Liver (tissue), 10 donors: ENCODE results near the gene MEIOC. TPM values are rescaled to one million over a fixed set of nuclear protein-coding genes. Genes with fewer than 3 reads are reported as not detected.

Experiments
- DNase-seq: peaks from one replicate; pipeline ENCODE4 v3.0.0-alpha.2; 2017; ENCODE audit warnings: low spot score
- H3K27ac ChIP-seq, 2 donors: one replicate each; pipeline ENCODE4 v1.7.0; 2013; ENCODE audit warnings: inconsistent platforms in 2 of 2, low read length in 2 of 2, control low read depth in 1 of 2, low read depth in 1 of 2, mild to moderate bottlenecking in 1 of 2
- H3K27me3 ChIP-seq, 4 donors: one replicate each; pipeline versions ENCODE4 v1.6.1 to v1.7.0; 2013; ENCODE audit warnings: low read length in 3 of 4, inconsistent platforms in 1 of 4, mild to moderate bottlenecking in 1 of 4, moderate library complexity in 1 of 4; ENCODE audit not compliant: control insufficient read depth in 4 of 4, insufficient read depth in 4 of 4
- H3K36me3 ChIP-seq, 4 donors: one replicate each; pipeline versions ENCODE4 v1.6.1 to v1.7.0; 2013; ENCODE audit warnings: low read length in 3 of 4, mild to moderate bottlenecking in 3 of 4, low read depth in 1 of 4, moderate library complexity in 1 of 4; ENCODE audit not compliant: control insufficient read depth in 4 of 4, insufficient read depth in 3 of 4
- H3K4me1 ChIP-seq, 4 donors: one replicate each; pipeline versions ENCODE4 v1.6.1 to v1.7.0; 2013; ENCODE audit warnings: low read length in 3 of 4, mild to moderate bottlenecking in 3 of 4, moderate library complexity in 1 of 4; ENCODE audit not compliant: control insufficient read depth in 4 of 4, insufficient read depth in 4 of 4
- H3K4me3 ChIP-seq, 3 donors: one replicate each; pipeline versions ENCODE4 v1.6.1 to v1.7.0; 2013; ENCODE audit warnings: low read length in 3 of 3, control low read depth in 1 of 3, low read depth in 1 of 3, mild to moderate bottlenecking in 1 of 3
- H3K9ac ChIP-seq, 2 donors: one replicate each; pipeline ENCODE4 v1.7.0; 2013; ENCODE audit warnings: low read length in 2 of 2, mild to moderate bottlenecking in 2 of 2, moderate library complexity in 2 of 2, control low read depth in 1 of 2, low read depth in 1 of 2
- H3K9me3 ChIP-seq, 4 donors: one replicate each; pipeline versions ENCODE4 v1.6.1 to v1.7.0; 2013; ENCODE audit warnings: low read length in 3 of 4; ENCODE audit not compliant: control insufficient read depth in 4 of 4
- FOXA1 ChIP-seq: IDR thresholded peaks from 2 replicates; pipeline ENCODE4 v1.6.1; 2016; ENCODE audit warnings: antibody characterized with exemption
- FOXA2 ChIP-seq: IDR thresholded peaks from 2 replicates; pipeline ENCODE4 v1.6.1; 2016; ENCODE audit warnings: antibody characterized with exemption
- GABPA ChIP-seq, 2 donors: IDR thresholded peaks in 1 of 2; conservative IDR thresholded peaks in 1 of 2; 2 replicates each; pipeline ENCODE4 v1.6.1; 2016; ENCODE audit warnings: antibody characterized with exemption in 2 of 2, mild to moderate bottlenecking in 1 of 2, moderate library complexity in 1 of 2
- HNF4A ChIP-seq, 2 donors: conservative IDR thresholded peaks; 2 replicates each; pipeline ENCODE4 v1.6.1; 2016; ENCODE audit warnings: antibody characterized with exemption in 2 of 2, mild to moderate bottlenecking in 2 of 2
- HNF4G ChIP-seq: IDR thresholded peaks from 2 replicates; pipeline ENCODE4 v1.6.1; 2016; ENCODE audit warnings: antibody characterized with exemption
- JUND ChIP-seq, 2 donors: IDR thresholded peaks; 2 replicates each; pipeline ENCODE4 v1.6.1; 2016; ENCODE audit warnings: antibody characterized with exemption in 2 of 2
- NR2F2 ChIP-seq: IDR thresholded peaks from 2 replicates; pipeline ENCODE4 v1.6.1; 2016; ENCODE audit warnings: antibody characterized with exemption
- RAD21 ChIP-seq, 2 donors: IDR thresholded peaks; 2 replicates each; pipeline ENCODE4 v1.6.1; 2016; ENCODE audit warnings: antibody characterized with exemption in 2 of 2, mild to moderate bottlenecking in 2 of 2
- REST ChIP-seq: IDR thresholded peaks from 2 replicates; pipeline ENCODE4 v1.6.1; 2016; ENCODE audit warnings: antibody characterized with exemption, mild to moderate bottlenecking
- RXRA ChIP-seq, 2 donors: IDR thresholded peaks; 2 replicates each; pipeline ENCODE4 v1.6.1; 2017 to 2018; ENCODE audit warnings: antibody characterized with exemption in 2 of 2, mild to moderate bottlenecking in 1 of 2
- SP1 ChIP-seq: IDR thresholded peaks from 2 replicates; pipeline ENCODE4 v1.6.1; 2018; ENCODE audit warnings: antibody characterized with exemption, mild to moderate bottlenecking
- TAF1 ChIP-seq: conservative IDR thresholded peaks from 2 replicates; pipeline ENCODE4 v1.6.1; 2016; ENCODE audit warnings: antibody characterized with exemption, mild to moderate bottlenecking
- YY1 ChIP-seq: IDR thresholded peaks from 2 replicates; pipeline ENCODE4 v1.6.1; 2016; ENCODE audit warnings: antibody characterized with exemption, mild to moderate bottlenecking
- WGBS: extraction: QIAGEN DNeasy Blood & Tissue Kit; methylation state at CpG from one replicate; pipeline ENCODE4 v1.1.7; 2013; 5-methylcytosine and 5-hydroxymethylcytosine counted together
- polyA plus RNA-seq, 2 donors: library from polyadenylated mRNA; stranded (reverse) in 1 of 2; unstranded in 1 of 2; fragments of 200-250 nt in 1 of 2; fragments of >200 nt in 1 of 2; fragmentation: Nextera tagmentation in 1 of 2; extraction: Ambion mirVana in 1 of 2; gene quantifications; one replicate each; pipeline versions ENCODE4 v1.2.1 to v1.2.3, GENCODE V29; 2013 to 2015
- small RNA-seq: library from RNA; depleted of rRNA; stranded (forward); fragments of <200 nt; gene quantifications from one replicate; pipeline ENCODE3, GENCODE V24; 2014
- total RNA-seq, 2 donors: library from RNA; depleted of rRNA; stranded (reverse); fragments of >200 nt; gene quantifications; one replicate each; pipeline ENCODE4 v1.2.3, GENCODE V29; 2014
- TF ChIP-seq, protein P1 (sequence below): IDR thresholded peaks from 2 replicates; pipeline ENCODE4 v1.6.1; 2016; ENCODE audit warnings: antibody characterized with exemption
- TF ChIP-seq, protein P2 (sequence below): IDR thresholded peaks from 2 replicates; pipeline ENCODE4 v1.6.1; 2016; ENCODE audit warnings: antibody characterized with exemption
- TF ChIP-seq, protein P3 (sequence below): IDR thresholded peaks from 2 replicates; pipeline ENCODE4 v1.6.1; 2016; ENCODE audit warnings: antibody characterized with exemption
- TF ChIP-seq, protein P4 (sequence below): fragments of 150-350 bp; IDR thresholded peaks from 2 replicates; pipeline ENCODE4 v1.5.1; 2017; ENCODE audit warnings: improper control_type of control experiment, low read depth, low read length; ENCODE audit not compliant: missing input control
- donor health status: healthy.
- donor health status: healthy.
- donor health status: healthy.
- donor health status: healthy.
- donor health status: healthy.

Gene MEIOC
- total and polyA plus RNA-seq, 4 donors = 0.31 TPM; not detected in 3

- H3K36me3 ChIP-seq = no peaks in the 10 kb centered on the region
- H3K9me3 ChIP-seq = no peaks in the 10 kb centered on the region
- H3K4me3 ChIP-seq = no peak overlapping the region
- H3K9ac ChIP-seq = no peak overlapping the region
- H3K27me3 ChIP-seq = no peaks in the 10 kb centered on the region
- no peaks in the 10 kb centered on the region for H3K4me1 ChIP-seq
- 91% methylated on average over 5 of the region's 5 CpGs for WGBS
- TF ChIP-seq, protein P1, sequence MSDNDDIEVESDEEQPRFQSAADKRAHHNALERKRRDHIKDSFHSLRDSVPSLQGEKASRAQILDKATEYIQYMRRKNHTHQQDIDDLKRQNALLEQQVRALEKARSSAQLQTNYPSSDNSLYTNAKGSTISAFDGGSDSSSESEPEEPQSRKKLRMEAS = no peak
- TF ChIP-seq JUND (IDR thresholded peaks at IDR 0.05) (no peak), HNF4A (conservative IDR thresholded peaks at IDR 0.05) (no peak), NR2F2 (no peak), SP1 (no peak), FOXA2 (no peak), FOXA1 (no peak), TAF1 (no peak), YY1 (no peak), REST (no peak), RXRA (IDR thresholded peaks at IDR 0.05) (no peak), RAD21 (IDR thresholded peaks at IDR 0.05) (no peak), GABPA (IDR thresholded peaks at IDR 0.05 in 1 of 2, conservative IDR thresholded peaks at IDR 0.05 in 1 of 2) (no peak), HNF4G (no peak)
- TF ChIP-seq, protein P2, sequence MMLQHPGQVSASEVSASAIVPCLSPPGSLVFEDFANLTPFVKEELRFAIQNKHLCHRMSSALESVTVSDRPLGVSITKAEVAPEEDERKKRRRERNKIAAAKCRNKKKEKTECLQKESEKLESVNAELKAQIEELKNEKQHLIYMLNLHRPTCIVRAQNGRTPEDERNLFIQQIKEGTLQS = no peak
- TF ChIP-seq, protein P3, sequence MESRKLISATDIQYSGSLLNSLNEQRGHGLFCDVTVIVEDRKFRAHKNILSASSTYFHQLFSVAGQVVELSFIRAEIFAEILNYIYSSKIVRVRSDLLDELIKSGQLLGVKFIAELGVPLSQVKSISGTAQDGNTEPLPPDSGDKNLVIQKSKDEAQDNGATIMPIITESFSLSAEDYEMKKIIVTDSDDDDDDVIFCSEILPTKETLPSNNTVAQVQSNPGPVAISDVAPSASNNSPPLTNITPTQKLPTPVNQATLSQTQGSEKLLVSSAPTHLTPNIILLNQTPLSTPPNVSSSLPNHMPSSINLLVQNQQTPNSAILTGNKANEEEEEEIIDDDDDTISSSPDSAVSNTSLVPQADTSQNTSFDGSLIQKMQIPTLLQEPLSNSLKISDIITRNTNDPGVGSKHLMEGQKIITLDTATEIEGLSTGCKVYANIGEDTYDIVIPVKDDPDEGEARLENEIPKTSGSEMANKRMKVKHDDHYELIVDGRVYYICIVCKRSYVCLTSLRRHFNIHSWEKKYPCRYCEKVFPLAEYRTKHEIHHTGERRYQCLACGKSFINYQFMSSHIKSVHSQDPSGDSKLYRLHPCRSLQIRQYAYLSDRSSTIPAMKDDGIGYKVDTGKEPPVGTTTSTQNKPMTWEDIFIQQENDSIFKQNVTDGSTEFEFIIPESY = no peak
- TF ChIP-seq, protein P4, sequence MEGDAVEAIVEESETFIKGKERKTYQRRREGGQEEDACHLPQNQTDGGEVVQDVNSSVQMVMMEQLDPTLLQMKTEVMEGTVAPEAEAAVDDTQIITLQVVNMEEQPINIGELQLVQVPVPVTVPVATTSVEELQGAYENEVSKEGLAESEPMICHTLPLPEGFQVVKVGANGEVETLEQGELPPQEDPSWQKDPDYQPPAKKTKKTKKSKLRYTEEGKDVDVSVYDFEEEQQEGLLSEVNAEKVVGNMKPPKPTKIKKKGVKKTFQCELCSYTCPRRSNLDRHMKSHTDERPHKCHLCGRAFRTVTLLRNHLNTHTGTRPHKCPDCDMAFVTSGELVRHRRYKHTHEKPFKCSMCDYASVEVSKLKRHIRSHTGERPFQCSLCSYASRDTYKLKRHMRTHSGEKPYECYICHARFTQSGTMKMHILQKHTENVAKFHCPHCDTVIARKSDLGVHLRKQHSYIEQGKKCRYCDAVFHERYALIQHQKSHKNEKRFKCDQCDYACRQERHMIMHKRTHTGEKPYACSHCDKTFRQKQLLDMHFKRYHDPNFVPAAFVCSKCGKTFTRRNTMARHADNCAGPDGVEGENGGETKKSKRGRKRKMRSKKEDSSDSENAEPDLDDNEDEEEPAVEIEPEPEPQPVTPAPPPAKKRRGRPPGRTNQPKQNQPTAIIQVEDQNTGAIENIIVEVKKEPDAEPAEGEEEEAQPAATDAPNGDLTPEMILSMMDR = no peak
- H3K27ac ChIP-seq = no peak overlapping the region
- no peak for DNase-seq
Observed at GRCh38 chr17:44722254-44722653, 66.0 kb downstream of the MEIOC start.

Small RNA genes lying within 50 kb of the gene (small RNA-seq; reads per million reads assigned to genes)
- gene RN7SL819P (not detected), gene SMCO4P1 (not detected)

Other genes starting within 250 kb of the MEIOC start
- 10 to 100 TPM in 1 of 2 donors, 1 to 10 TPM in 1; 8.4 to 21.8 TPM for gene GPATCH8, start 153.1 kb upstream of the MEIOC start, total RNA-seq
- gene GPATCH8, start 153.1 kb upstream of the MEIOC start, polyA plus RNA-seq = 10 to 100 TPM in 1 of 2 donors, 1 to 10 TPM in 1; 4.2 to 11.4 TPM
- gene FZD2, start 99.0 kb upstream of the MEIOC start, total RNA-seq = under 1 TPM; 0.42 to 0.61 TPM
- under 1 TPM in 1 of 2 donors, not detected in 1; 0.37 TPM for gene FZD2, start 99.0 kb upstream of the MEIOC start, polyA plus RNA-seq
- 1 to 10 TPM; 7.7 to 8.6 TPM for gene CCDC43, start 33.3 kb downstream of the MEIOC start, total RNA-seq
- 1 to 10 TPM; 4.5 to 5.7 TPM for gene CCDC43, start 33.3 kb downstream of the MEIOC start, polyA plus RNA-seq
- gene DBF4B, start 52.2 kb downstream of the MEIOC start, total RNA-seq = 1 to 10 TPM; 1.3 to 4.5 TPM
- gene DBF4B, start 52.2 kb downstream of the MEIOC start, polyA plus RNA-seq = under 1 TPM; 0.44 to 0.84 TPM
- 1 to 10 TPM in 1 of 2 donors, under 1 TPM in 1; 0.08 to 1.1 TPM for gene ADAM11, start 102.5 kb downstream of the MEIOC start, total RNA-seq
- under 1 TPM in 1 of 2 donors, not detected in 1; 0.06 TPM for gene ADAM11, start 102.5 kb downstream of the MEIOC start, polyA plus RNA-seq
- 1 to 10 TPM; 1.2 to 1.4 TPM for gene GJC1, start 173.8 kb downstream of the MEIOC start, total RNA-seq
- gene GJC1, start 173.8 kb downstream of the MEIOC start, polyA plus RNA-seq = under 1 TPM; 0.17 to 0.37 TPM
- not detected for gene HIGD1B, start 191.4 kb downstream of the MEIOC start, total RNA-seq
- gene HIGD1B, start 191.4 kb downstream of the MEIOC start, polyA plus RNA-seq = under 1 TPM; 0.28 to 0.43 TPM
- 10 to 100 TPM; 45.8 to 84.3 TPM for gene EFTUD2, start 243.0 kb downstream of the MEIOC start, total RNA-seq
- gene EFTUD2, start 243.0 kb downstream of the MEIOC start, polyA plus RNA-seq = 10 to 100 TPM; 19.8 to 20.9 TPM